IgD-negative memory B cell (primary cell): ENCODE data around the gene SCIN. TPM values are rescaled to one million over a fixed set of nuclear protein-coding genes. Genes with fewer than 3 reads are reported as not detected.

Experiments
- H3K27ac Mint-ChIP-seq, 3 donors: one replicate each; pipeline ENCODE4 v1.8.0; 2020 to 2022; ENCODE audit warnings: mild to moderate bottlenecking in 3 of 3, mixed read lengths in 3 of 3, moderate library complexity in 1 of 3
- H3K27me3 Mint-ChIP-seq: one replicate; pipeline ENCODE4 v1.8.0; 2021; ENCODE audit warnings: mixed read lengths
- H3K36me3 Mint-ChIP-seq: one replicate; pipeline ENCODE4 v1.8.0; 2020; ENCODE audit warnings: mild to moderate bottlenecking, mixed read lengths
- H3K4me1 Mint-ChIP-seq, 3 donors: one replicate each; pipeline ENCODE4 v1.8.0; 2020 to 2022; ENCODE audit warnings: mixed read lengths in 3 of 3, mild to moderate bottlenecking in 1 of 3
- H3K4me3 Mint-ChIP-seq, 4 donors: one replicate each; pipeline ENCODE4 v1.8.0; 2020 to 2022; ENCODE audit warnings: mild to moderate bottlenecking in 4 of 4, mixed read lengths in 4 of 4, moderate library complexity in 3 of 4
- H3K9me3 Mint-ChIP-seq, 3 donors: one replicate each; pipeline ENCODE4 v1.8.0; 2020 to 2021; ENCODE audit warnings: mixed read lengths in 3 of 3, mild to moderate bottlenecking in 1 of 3
- polyA plus RNA-seq: library from polyadenylated mRNA; unstranded; fragments of 300-500 nt; fragmentation: Illumina TruSeq; gene quantifications from one replicate; pipeline ENCODE4 v1.2.3, GENCODE V29; 2021

SCIN gene
- polyA plus RNA-seq, 1 donor from 2014 or later: 1.6 TPM

DNA sequence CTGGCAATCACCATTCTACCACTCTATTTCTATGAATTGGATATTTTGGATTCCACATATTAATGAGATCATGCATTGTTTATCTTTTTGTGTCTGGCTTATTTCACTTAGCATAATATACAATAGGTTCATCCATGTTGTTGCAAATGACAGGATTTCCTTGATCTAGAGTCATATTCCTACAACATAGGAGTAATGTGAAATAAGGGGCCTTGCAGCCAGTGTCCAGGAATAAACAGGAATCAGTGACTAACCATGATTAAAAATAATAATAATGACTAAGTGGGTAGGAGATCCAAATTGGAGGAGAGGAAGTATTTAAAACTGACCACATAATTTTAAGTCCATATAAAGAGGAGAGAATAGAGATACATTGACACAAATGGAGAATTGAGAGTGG, 49.9 kb downstream of the SCIN start:
- Mint-ChIP-seq H3K27ac (no peak overlapping the region), H3K4me1 (no peaks in the 10 kb centered on the region), H3K9me3 (no peaks in the 10 kb centered on the region), H3K27me3 (peaks cover under 1% of the 10 kb centered on the region), H3K36me3 (no peaks in the 10 kb centered on the region), H3K4me3 (no peak overlapping the region)

DNA sequence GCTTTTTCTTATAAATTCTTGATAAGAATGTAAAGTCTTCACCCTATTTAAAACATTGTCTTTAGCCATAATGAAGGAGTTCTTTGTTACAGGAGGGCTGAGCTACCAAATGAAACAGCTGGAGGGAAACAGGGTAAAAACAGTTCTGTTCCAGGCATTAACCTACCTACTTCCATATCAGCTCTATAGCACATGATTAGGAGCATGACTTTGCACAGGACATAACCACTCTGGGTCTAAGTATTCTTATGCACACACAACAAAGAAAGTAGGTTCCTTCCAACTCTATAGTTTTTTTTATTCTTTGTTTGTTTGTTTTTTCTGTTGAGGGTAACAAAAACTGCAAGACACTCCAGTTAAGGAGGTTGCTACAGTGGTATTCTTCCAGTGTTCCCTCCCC, 52.7 kb downstream of the SCIN start:
- peaks cover 3% of the 10 kb centered on the region for H3K27me3 Mint-ChIP-seq
- H3K36me3 Mint-ChIP-seq: no peaks in the 10 kb centered on the region
- peaks cover 0 to 2% (median 0%) of the 10 kb centered on the region in 3 donors for H3K4me1 Mint-ChIP-seq
- no peaks in the 10 kb centered on the region for H3K9me3 Mint-ChIP-seq
- H3K4me3 Mint-ChIP-seq: no peak overlapping the region
- H3K27ac Mint-ChIP-seq: no peak overlapping the region

DNA sequence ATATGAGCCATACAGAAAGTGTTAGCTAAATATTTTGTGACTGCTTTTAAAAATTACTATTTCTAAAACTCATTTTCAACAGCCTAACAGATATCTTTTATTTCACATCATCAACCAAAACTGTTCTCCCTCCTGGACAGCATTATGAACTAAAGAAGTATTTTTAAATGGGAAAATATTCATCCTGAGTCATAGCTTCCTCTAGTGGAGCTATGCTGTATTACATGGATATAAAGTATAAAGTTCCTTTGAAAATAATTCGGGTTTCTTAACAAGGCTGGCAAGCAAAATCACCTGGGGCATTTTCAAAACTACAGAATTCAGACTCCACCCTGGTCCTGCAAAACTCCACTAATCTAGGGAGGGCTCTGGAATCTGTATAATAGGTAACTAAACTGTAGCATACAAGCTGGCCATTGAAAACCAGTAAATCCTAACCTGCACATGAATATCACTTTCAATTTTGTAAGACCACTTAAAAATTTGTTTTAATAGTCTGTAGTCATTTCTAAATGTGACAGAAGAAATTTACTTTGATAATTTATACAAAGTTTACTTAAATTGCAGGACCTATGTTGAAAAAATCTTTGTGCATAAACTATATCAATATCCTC, 53.5 kb downstream of the SCIN start:
- Mint-ChIP-seq H3K27me3 (peaks cover 3% of the 10 kb centered on the region), H3K36me3 (no peaks in the 10 kb centered on the region), H3K4me3 (no peak overlapping the region), H3K9me3 (no peaks in the 10 kb centered on the region), H3K27ac (no peak overlapping the region), H3K4me1 (peaks cover 0 to 2% (median 0%) of the 10 kb centered on the region in 3 donors)

DNA sequence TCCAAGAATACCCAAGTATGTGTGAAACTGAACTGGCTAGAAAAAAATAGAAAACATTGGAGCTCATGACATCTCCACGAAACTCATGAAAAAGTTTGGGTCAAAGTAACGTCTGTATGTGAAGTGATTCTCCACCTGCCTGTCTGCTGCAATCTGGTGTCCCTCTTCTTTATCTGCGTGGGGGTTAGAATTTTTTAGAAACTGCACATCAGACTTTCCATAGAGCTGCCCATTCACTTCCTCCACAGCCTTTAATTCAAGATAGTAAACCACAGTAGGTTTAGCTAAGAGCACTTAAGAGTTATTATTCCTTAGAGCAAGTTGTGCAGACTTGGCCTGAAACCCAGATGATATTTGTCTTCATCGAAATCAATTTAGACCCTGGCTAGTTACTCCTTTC, 55.3 kb downstream of the SCIN start:
- Mint-ChIP-seq H3K27ac (no peak overlapping the region), H3K27me3 (peaks cover 3% of the 10 kb centered on the region), H3K4me1 (peaks cover 0 to 2% (median 0%) of the 10 kb centered on the region in 3 donors), H3K9me3 (no peaks in the 10 kb centered on the region), H3K36me3 (no peaks in the 10 kb centered on the region), H3K4me3 (no peak overlapping the region)

DNA sequence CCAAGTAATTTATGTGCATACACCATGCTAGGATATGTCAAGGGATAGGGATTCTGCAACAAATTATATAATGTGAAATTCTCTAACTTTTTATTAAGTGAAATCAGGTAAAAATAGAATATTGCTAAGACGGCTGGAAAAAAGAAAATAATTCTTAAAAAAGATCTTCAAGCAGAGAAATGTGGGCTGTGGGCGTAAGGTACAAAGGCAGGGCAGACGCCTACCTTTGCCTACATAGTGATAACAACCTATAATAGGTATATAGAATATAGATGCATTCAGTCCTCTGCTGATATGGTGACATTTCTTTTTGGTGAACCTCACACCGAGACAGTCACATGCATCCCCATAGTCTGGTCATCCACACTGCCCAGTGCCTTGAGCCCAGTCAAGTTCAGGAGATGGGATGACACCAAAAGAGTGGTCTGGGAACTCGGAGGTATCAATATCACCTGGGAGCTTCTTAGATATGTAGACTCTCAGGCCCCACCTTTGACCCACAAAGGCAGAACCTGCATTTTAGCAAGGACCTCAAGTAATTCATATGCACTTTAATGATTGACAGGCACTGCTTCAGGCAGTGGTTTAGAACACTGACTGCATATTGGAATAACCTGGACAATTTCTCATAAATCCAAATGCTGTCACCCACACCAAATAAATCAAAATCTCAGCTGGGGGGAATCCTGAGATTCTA, 59.4 kb downstream of the SCIN start:
- Mint-ChIP-seq H3K27ac (no peak overlapping the region), H3K36me3 (no peaks in the 10 kb centered on the region), H3K9me3 (no peaks in the 10 kb centered on the region), H3K4me1 (peaks cover 0 to 2% (median 0%) of the 10 kb centered on the region in 3 donors), H3K27me3 (peaks cover 3% of the 10 kb centered on the region), H3K4me3 (no peak overlapping the region)

DNA sequence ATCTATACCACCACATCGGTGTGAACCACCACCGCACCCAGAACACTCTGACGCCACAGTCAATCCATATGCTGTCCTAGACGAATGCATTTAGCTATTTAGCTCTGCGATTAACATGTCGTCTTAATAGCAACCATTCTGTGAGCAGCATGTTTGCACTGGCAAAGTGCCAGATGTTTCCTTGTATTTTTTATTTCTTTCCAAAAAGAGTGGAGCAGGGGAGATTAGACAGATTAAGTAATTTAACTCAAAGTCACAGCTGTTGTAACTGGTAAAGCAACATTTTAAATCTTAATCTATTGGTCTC, 59.9 kb downstream of the SCIN start:
- Mint-ChIP-seq H3K27me3 (peaks cover 1% of the 10 kb centered on the region), H3K27ac (no peak overlapping the region), H3K4me1 (peaks cover under 1 to 2% (median under 1%) of the 10 kb centered on the region in 3 donors), H3K36me3 (no peaks in the 10 kb centered on the region), H3K9me3 (no peaks in the 10 kb centered on the region), H3K4me3 (no peak overlapping the region)

DNA sequence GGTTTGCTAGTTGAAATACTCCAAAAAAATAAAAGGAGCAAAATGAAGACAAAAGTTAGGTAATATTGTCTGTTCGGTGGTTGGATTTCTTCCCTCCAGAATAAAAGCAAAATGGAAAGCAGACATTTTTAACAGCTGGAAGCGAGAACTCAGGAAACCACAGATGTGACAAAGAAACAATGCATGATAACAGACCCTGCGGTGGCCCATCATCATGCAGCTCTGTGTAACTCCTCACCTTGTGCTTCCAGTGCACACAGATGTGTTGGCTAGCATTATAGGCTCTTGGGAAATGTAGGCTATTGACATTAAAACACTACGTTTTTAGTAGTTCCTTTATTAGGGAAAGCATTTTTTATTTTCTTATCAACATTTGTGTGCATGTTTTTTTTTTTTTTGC, 63.1 kb downstream of the SCIN start:
- Mint-ChIP-seq H3K9me3 (no peaks in the 10 kb centered on the region), H3K27me3 (no peaks in the 10 kb centered on the region), H3K4me1 (peaks cover 7 to 16% (median 15%) of the 10 kb centered on the region in 3 donors), H3K36me3 (no peaks in the 10 kb centered on the region), H3K4me3 (no peak overlapping the region), H3K27ac (no peak overlapping the region)

DNA sequence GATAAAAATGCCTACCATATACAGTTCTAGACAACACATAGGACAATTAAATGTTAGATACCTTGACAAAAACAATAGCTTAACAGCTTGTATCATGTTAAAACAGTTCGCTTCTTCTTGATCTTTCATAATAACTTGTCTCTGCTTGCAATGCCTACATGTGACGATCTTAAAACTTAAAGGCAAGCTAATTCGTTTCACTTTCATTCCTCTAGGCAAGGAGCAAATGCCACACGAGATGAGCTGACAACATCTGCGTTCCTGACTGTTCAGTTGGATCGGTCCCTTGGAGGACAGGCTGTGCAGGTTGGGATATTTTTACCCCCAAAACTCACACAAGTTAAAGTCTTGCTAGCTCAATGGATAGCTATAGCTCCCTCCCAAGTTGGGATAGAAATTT, 65.3 kb downstream of the SCIN start:
- Mint-ChIP-seq H3K27me3 (no peaks in the 10 kb centered on the region), H3K4me3 (peak overlapping the region; percentile 42 to 88 (median 66)), H3K27ac (peak overlapping the region in 2 of 3 donors; percentile 45 to 67), H3K9me3 (no peaks in the 10 kb centered on the region), H3K4me1 (peaks cover 13 to 22% (median 21%) of the 10 kb centered on the region in 3 donors), H3K36me3 (no peaks in the 10 kb centered on the region)

DNA sequence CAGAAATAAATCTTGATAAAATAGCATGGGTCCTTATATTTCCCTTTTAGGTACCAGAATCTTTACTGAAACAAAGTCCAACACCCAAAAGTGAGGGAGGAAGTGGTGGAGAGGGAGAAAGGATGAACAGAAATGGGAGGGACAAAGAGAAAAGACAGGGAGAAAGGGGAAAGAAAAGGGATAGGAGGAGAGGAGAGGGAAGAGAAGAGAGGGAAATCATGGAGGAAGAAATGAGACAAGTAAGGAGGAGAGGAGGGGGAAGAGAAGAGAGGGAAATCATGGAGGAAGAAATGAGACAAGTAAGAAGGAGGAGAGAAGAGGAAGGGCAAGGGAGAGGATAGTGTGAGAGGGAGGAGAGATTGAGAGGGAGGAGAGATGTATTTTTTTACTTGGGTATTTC, 66.8 kb downstream of the SCIN start:
- Mint-ChIP-seq H3K4me3 (no peak overlapping the region), H3K27me3 (no peaks in the 10 kb centered on the region)

DNA sequence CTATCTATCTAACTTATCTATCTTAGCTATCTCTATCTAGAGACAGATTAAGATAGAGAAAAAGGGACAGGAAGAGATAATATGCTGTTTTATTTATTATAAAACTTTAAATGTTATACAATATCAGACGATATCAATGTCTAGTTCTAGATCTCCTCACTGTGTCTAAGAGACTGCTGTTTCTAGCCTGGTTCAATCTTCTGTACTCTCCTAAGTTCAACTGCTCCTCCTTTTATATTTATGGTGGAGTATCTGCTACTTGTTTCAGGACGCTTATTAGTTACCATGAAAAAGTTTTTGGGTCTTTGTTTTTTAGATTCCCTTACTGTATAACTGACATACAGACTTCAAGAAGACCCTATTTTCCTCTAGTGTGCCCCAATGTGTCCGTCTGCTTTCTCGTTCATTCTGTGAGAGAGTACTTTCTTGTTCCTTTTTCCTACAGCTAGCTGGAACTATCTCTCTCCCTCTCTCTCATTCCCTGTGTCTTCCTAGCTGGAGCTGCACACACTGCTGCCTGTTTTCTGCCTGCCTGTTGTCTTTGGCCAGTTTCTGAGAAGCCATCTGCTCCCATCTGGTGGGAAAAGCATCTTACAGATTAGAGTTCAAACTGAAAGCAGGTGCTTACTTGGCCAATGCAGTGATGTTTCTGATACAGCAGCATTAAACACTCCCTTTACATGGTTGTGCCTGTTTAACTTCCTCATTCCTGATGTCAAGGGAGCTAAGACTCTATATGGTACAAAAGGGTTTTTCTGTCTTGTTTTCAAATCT, 67.5 kb downstream of the SCIN start:
- H3K4me1 Mint-ChIP-seq: peaks cover 13 to 22% (median 21%) of the 10 kb centered on the region in 3 donors

More for the DNA sequence above, 66.8 kb downstream of the SCIN start:
- Mint-ChIP-seq H3K9me3 (no peaks in the 10 kb centered on the region), H3K4me1 (peaks cover 13 to 22% (median 21%) of the 10 kb centered on the region in 3 donors), H3K36me3 (no peaks in the 10 kb centered on the region), H3K27ac (peak overlapping the region in 2 of 3 donors; percentile 35 to 85)

DNA sequence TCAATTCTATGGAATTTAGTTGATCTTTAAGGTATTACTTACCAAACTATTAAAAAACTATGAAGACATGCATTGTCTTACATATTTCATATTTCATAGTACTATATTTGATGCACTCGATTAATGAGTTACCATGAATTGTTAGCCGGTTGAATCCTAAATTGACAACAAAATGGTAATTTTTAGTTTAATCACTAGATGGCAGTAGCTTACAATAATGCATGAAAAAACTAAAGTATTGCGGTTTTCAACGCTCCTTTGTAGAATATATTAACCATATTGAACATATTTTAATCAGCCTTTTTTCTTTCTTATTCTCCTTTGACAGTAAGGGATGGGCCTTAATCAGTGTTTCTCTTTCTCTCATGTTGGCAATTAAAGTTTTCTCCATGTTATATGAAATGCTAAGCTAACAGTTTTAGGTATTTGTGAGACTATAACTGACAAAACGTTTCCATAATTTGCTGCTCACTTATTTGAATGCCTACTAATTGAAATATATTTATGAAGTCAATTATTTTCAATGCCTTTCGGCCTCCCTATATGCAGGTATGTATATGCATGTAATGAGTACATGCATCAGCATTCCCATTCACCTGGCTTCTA, 68.4 kb downstream of the SCIN start:
- peak overlapping the region in 1 of 4 donors; percentile 23 for H3K4me3 Mint-ChIP-seq
- peaks cover 13 to 22% (median 21%) of the 10 kb centered on the region in 3 donors for H3K4me1 Mint-ChIP-seq
- no peaks in the 10 kb centered on the region for H3K36me3 Mint-ChIP-seq
- no peaks in the 10 kb centered on the region for H3K9me3 Mint-ChIP-seq
- H3K27ac Mint-ChIP-seq: peak overlapping the region in 1 of 3 donors; percentile 4
- no peaks in the 10 kb centered on the region for H3K27me3 Mint-ChIP-seq

More for the DNA sequence above, 67.5 kb downstream of the SCIN start:
- Mint-ChIP-seq H3K36me3 (no peaks in the 10 kb centered on the region), H3K27ac (peak overlapping the region; percentile 61 to 85 (median 65)), H3K4me3 (peak overlapping the region in 3 of 4 donors; percentile 28 to 57 (median 55)), H3K27me3 (no peaks in the 10 kb centered on the region), H3K9me3 (no peaks in the 10 kb centered on the region)

DNA sequence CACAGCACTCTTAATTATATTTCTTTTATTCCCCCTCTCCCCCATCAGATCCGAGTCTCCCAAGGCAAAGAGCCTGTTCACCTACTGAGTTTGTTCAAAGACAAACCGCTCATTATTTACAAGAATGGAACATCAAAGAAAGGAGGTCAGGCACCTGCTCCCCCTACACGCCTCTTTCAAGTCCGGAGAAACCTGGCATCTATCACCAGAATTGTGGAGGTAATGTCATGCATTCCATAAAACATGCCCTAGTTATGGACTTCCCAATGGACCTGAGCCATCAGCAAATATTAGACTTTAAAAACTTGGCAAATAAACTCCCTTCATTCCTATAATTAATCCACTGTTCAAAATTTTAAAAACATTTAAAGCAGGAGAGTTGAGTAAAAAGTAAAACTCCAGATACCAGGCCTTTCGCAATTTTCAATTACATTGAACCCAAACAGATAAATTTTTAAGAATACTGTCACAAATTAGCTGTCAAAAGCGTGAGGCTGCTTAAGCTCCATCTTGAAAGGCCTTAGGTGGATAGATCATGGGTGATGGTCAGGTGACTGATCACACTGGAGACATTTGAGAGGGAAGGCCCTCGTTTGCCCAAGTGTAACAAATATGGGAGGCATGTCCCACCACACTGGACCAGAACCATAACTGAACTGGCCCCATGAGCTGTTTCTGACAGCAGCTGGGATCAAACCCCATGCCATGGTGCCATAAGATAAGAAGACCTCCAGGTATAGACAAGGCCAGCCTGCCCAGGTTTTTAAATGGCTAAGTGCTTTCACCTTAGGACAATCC, 70.0 kb downstream of the SCIN start:
- Mint-ChIP-seq H3K27ac (no peak overlapping the region), H3K9me3 (no peaks in the 10 kb centered on the region), H3K4me1 (peaks cover 12 to 23% (median 20%) of the 10 kb centered on the region in 3 donors), H3K27me3 (no peaks in the 10 kb centered on the region), H3K4me3 (no peak overlapping the region), H3K36me3 (no peaks in the 10 kb centered on the region)

DNA sequence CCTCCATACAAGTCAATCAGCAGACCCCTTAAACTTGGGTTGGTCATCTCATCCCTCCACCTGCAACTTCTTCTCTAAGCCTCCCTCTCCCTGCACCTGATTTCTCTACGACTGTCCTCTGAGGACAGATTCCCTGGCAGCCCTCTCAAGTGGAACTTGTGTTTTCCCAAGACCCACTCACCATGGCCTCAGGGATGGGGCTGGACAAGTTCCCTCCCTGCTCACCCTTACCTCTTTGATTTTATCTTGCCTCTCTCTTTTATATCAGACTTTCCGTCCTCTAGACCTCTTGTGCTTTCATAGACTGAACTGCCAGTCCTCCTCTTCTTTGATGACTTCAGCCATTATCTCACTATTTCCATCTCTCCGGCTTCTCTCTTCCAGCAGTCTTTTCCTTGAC, 70.7 kb downstream of the SCIN start:
- Mint-ChIP-seq H3K27me3 (no peaks in the 10 kb centered on the region), H3K27ac (no peak overlapping the region), H3K4me1 (peaks cover 7 to 19% (median 13%) of the 10 kb centered on the region in 3 donors), H3K36me3 (no peaks in the 10 kb centered on the region), H3K4me3 (no peak overlapping the region), H3K9me3 (no peaks in the 10 kb centered on the region)

DNA sequence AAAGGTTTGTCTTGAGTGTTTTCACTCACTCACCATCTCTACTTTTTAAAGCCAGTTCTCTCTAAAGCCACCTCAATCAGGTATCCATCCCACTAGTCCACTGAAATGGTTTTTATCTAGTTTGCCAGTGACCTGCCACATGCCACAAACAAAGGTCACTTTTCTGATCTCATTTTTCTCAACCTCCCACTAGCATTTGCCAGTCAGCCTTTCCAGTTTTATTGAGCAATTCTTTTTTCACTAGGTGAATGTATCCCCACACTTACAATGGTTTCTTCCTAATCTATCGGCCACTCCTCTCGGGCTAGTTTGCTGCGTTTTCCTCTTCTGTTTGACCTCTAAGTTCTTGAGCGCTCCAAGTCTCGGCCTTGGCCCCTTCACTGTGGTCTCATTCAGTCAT, 72.0 kb downstream of the SCIN start:
- H3K9me3 Mint-ChIP-seq: no peaks in the 10 kb centered on the region
- H3K36me3 Mint-ChIP-seq: no peaks in the 10 kb centered on the region
- H3K4me1 Mint-ChIP-seq: peaks cover 7 to 16% (median 10%) of the 10 kb centered on the region in 3 donors
- H3K27ac Mint-ChIP-seq: no peak overlapping the region
- no peaks in the 10 kb centered on the region for H3K27me3 Mint-ChIP-seq
- H3K4me3 Mint-ChIP-seq: no peak overlapping the region
